Stomach (tissue), 9 donors: ENCODE results near the gene SOCS2. TPM values are rescaled to one million over a fixed set of nuclear protein-coding genes. Genes with fewer than 3 reads are reported as not detected.

Experiments
- DNase-seq, 2 donors: peaks; one replicate each; pipeline versions ENCODE4 v3.0.0 to v3.0.0-alpha.2; 2013 to 2019
- H3K27ac ChIP-seq, 5 donors: fragments of 200-600 bp in 4 of 5; sonication (generic) in 4 of 5; one replicate each; pipeline ENCODE4 v1.5.1; 2013 to 2019; ENCODE audit warnings: mild to moderate bottlenecking in 1 of 5, moderate library complexity in 1 of 5
- H3K27me3 ChIP-seq, 3 donors: fragments of 200-600 bp; sonication (generic); one replicate each; pipeline ENCODE4 v1.5.1; 2017 to 2019; ENCODE audit warnings: mixed run types in 1 of 3
- H3K36me3 ChIP-seq, 4 donors: fragments of 200-600 bp; sonication (generic); 1 replicate in 3 of 4; 2 replicates in 1 of 4; pipeline ENCODE4 v1.5.1; 2016 to 2019
- H3K4me1 ChIP-seq, 4 donors: fragments of 200-600 bp; sonication (generic); one replicate each; pipeline ENCODE4 v1.5.1; 2016 to 2019
- H3K4me3 ChIP-seq, 4 donors: fragments of 200-600 bp; sonication (generic) in 3 of 4; one replicate each; pipeline ENCODE4 v1.5.1; 2016 to 2019; ENCODE audit warnings: mild to moderate bottlenecking in 1 of 4
- H3K9me3 ChIP-seq, 4 donors: fragments of 200-600 bp; sonication (generic); one replicate each; pipeline ENCODE4 v1.5.1; 2016 to 2019
- EP300 ChIP-seq: sonication (generic); formaldehyde crosslinking; IDR thresholded peaks from one replicate; pipeline ENCODE4 v1.6.1; 2017; ENCODE audit warnings: antibody characterized with exemption
- POLR2A ChIP-seq, 4 donors: fragments of 450-650 bp; IDR thresholded peaks; one replicate each; pipeline ENCODE4 v1.6.1; 2016; ENCODE audit warnings: antibody characterized with exemption in 4 of 4, control low read depth in 2 of 4, mild to moderate bottlenecking in 1 of 4, moderate library complexity in 1 of 4
- POLR2AphosphoS5 ChIP-seq, 3 donors: sonication (generic); formaldehyde crosslinking; IDR thresholded peaks; one replicate each; pipeline ENCODE4 v1.6.1; 2016; ENCODE audit warnings: antibody characterized with exemption in 3 of 3
- WGBS, 5 donors: extraction: QIAGEN DNeasy Blood & Tissue Kit in 3 of 5; methylation state at CpG; one replicate each; pipeline versions ENCODE4 v1.1.5 to v1.1.7; 2013 to 2018; 5-methylcytosine and 5-hydroxymethylcytosine counted together
- intact Hi-C: fragments of 100-400 bp; cut with DNase I; formaldehyde crosslinking; loops from one replicate; pipeline ENCODE4 v1.15.1; 2023; ENCODE audit warnings: low total_unique reads
- polyA plus RNA-seq, 3 donors: library from polyadenylated mRNA; stranded (reverse); fragments of 200-250 nt; gene quantifications; one replicate each; pipeline ENCODE4 v1.2.3, GENCODE V29; 2013
- total RNA-seq, 5 donors: library from RNA; depleted of rRNA; stranded (reverse); fragments of >200 nt; gene quantifications; one replicate each; pipeline versions ENCODE4 v1.1.0 to v1.2.3, GENCODE V29; 2014 to 2016
- TF ChIP-seq, protein P1 (sequence below), 7 experiments: fragments of 450-650 bp in 4 of 7; fragments of 200-600 bp in 3 of 7; sonication (generic) in 3 of 7; IDR thresholded peaks; one replicate each; pipeline ENCODE4 v1.5.1; 2016 to 2019; ENCODE audit warnings: antibody characterized with exemption in 7 of 7, control low read depth in 2 of 7, mild to moderate bottlenecking in 1 of 7
- donor health status: healthy with polysubstance abuse.
- donor health status: Bipolar disorder and iron deficiency.
- donor health status: healthy.

The SOCS2 gene
- total and polyA plus RNA-seq, 8 donors, result 13.5 to 111 (median 50.1) TPM

DNA sequence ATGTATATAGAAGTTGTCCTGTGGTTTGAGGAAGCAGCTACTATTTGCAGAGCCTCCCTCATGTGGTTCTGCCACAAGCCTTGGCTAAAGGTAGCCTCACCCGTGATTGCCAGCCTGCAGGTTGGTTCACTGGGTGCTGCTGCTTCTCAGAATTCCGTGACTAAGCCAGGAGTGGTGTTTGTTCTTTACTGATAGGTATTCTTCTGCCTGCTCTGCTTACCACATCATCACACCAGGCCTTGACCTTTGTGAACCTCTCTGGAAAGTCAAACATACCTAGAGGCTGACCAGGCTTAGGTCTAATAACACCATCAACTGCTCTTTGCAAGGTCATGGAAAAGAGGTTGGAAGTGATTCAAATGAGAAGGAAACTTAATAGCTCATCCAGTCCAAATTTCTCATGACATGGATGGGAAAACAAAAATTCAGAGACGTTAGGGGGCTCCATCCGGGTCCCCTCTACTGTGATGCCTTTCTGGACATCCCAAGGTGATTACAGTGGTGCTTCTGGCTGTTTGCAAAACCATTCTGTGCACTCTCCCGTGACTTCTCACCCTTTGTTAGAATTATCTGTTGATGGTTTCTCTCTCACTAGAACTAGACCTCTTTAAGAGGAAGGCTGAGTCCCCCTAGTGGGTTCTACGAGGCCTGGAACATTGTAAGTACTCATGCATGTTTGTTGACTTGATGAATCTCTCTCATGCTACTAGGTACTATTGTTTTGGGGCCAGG, 8.5 kb upstream of the SOCS2 start:
- TF ChIP-seq POLR2AphosphoS5 (IDR thresholded peaks at IDR 0.05), result peak in 2 of 3 donors; percentile 78 to 85
- TF ChIP-seq, protein P1, sequence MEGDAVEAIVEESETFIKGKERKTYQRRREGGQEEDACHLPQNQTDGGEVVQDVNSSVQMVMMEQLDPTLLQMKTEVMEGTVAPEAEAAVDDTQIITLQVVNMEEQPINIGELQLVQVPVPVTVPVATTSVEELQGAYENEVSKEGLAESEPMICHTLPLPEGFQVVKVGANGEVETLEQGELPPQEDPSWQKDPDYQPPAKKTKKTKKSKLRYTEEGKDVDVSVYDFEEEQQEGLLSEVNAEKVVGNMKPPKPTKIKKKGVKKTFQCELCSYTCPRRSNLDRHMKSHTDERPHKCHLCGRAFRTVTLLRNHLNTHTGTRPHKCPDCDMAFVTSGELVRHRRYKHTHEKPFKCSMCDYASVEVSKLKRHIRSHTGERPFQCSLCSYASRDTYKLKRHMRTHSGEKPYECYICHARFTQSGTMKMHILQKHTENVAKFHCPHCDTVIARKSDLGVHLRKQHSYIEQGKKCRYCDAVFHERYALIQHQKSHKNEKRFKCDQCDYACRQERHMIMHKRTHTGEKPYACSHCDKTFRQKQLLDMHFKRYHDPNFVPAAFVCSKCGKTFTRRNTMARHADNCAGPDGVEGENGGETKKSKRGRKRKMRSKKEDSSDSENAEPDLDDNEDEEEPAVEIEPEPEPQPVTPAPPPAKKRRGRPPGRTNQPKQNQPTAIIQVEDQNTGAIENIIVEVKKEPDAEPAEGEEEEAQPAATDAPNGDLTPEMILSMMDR (IDR thresholded peaks at IDR 0.05), result no peak
- peaks cover 0 to 6% (median 2%) of the 10 kb centered on the region in 4 donors for H3K9me3 ChIP-seq
- H3K4me3 ChIP-seq, result no peak overlapping the region
- WGBS, 5 donors, result 36 to 61% (median 51%) methylated on average over 6 of the region's 6 CpGs
- peaks cover 0 to 8% (median 5%) of the 10 kb centered on the region in 4 donors for H3K4me1 ChIP-seq
- DNase-seq, result peak; percentile 53 to 80
- H3K36me3 ChIP-seq, result peaks cover 0 to 48% (median 17%) of the 10 kb centered on the region in 4 donors
- peak overlapping the region; percentile 16 to 68 (median 47) for H3K27ac ChIP-seq
- no peaks in the 10 kb centered on the region for H3K27me3 ChIP-seq
- intact Hi-C loops, result no loop called here

DNA sequence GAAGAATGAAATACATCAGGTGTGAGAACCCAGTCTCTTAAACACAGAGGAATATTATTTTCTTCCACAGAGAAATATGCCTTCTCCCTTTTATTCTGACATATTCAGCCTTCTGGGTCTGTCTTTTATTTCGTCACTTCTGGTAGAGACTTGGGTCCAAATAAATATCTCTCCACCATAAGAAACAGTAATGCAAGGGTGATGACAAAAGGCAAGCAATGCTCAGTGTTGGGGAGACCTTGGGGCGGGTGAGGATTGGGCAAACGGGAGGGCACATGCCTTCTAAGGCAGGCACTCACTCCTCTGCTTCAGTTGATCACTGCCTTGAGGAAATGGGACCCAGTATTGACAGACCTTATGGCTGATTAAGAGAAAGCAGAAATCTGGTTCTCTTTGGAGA, 6.7 kb upstream of the SOCS2 start:
- no peak for DNase-seq
- Histone ChIP-seq H3K27me3 (no peaks in the 10 kb centered on the region), H3K36me3 (peaks cover 0 to 44% (median 17%) of the 10 kb centered on the region in 4 donors), H3K4me1 (peaks cover 0 to 14% (median 11%) of the 10 kb centered on the region in 4 donors), H3K4me3 (no peak overlapping the region), H3K27ac (no peak overlapping the region), H3K9me3 (peaks cover 0 to 3% (median 0%) of the 10 kb centered on the region in 4 donors)
- TF ChIP-seq POLR2AphosphoS5 (IDR thresholded peaks at IDR 0.05), result no peak
- TF ChIP-seq, protein P1 (IDR thresholded peaks at IDR 0.05), result no peak
- no peak for TF ChIP-seq POLR2A (IDR thresholded peaks at IDR 0.05)
- no peak for TF ChIP-seq EP300
- 93 to 98% (median 95%) methylated on average over 3 of the region's 3 CpGs for WGBS, 5 donors
- intact Hi-C loops, result loop anchor here (5.0 kb wide), 2 partner anchors 63 to 537 kb away; no protein-coding TSS in a partner anchor

DNA sequence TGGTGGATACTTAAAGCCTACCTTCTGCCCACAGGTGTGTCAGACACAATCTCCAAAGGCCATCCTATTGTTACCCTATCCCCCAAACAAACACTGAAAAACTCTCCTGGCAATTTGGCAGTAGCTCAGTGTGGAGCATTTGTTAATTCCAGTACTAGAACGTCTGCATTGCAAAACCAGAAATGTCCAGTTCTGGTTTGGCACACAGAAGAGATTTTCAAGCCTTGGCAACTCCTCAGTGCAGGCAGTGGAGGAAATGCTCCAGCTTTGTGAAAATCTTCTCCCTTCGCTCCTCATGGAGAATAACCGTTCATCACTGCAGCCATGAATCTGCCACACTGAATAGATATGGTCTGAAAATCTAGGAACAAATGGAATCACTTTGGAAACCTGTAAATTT, 5.3 kb upstream of the SOCS2 start:
- TF ChIP-seq POLR2A (IDR thresholded peaks at IDR 0.05), result no peak
- no peak for TF ChIP-seq EP300
- no peak for TF ChIP-seq POLR2AphosphoS5 (IDR thresholded peaks at IDR 0.05)
- TF ChIP-seq, protein P1 (IDR thresholded peaks at IDR 0.05), result no peak
- intact Hi-C loops, result loop anchor here (5.0 kb wide), 2 partner anchors 65 to 535 kb away; no protein-coding TSS in a partner anchor
- Histone ChIP-seq H3K9me3 (no peaks in the 10 kb centered on the region), H3K4me3 (no peak overlapping the region), H3K4me1 (peaks cover 0 to 18% (median 13%) of the 10 kb centered on the region in 4 donors), H3K27me3 (peaks cover 0 to 8% (median 0%) of the 10 kb centered on the region in 3 donors), H3K36me3 (peaks cover 0 to 34% (median 17%) of the 10 kb centered on the region in 4 donors), H3K27ac (no peak overlapping the region)
- 54 to 65% (median 60%) methylated on average over 3 of the region's 3 CpGs for WGBS, 5 donors
- DNase-seq, result no peak

DNA sequence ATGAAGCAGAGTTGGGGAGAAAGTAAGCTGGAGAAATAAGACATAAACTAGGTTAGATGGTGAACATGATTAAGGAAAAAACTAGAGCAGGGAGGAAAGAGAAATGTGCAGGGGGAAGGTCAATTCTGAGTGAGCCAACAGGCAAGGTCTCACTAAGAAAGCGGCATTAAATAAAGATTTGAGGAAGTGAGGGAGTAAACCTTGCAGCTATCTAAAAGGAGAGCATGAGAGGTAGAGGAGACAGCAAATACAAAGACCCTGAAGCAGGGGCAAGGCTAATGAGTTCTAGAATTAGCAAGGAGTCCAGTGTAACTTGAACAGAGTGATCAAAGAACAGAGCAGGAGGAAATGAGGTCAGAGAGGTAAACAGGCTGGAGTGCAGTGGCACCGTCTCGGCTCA, 4.4 kb upstream of the SOCS2 start:
- intact Hi-C loops, result loop anchor here (5.0 kb wide), 2 partner anchors 66 to 534 kb away; no protein-coding TSS in a partner anchor
- DNase-seq, result no peak
- H3K4me3 ChIP-seq, result no peak overlapping the region
- no peaks in the 10 kb centered on the region for H3K9me3 ChIP-seq
- no peak overlapping the region for H3K27ac ChIP-seq
- peaks cover 0 to 17% (median 0%) of the 10 kb centered on the region in 3 donors for H3K27me3 ChIP-seq
- 72 to 87% (median 81%) methylated on average over 3 of the region's 3 CpGs for WGBS, 5 donors
- H3K4me1 ChIP-seq, result peaks cover 0 to 28% (median 22%) of the 10 kb centered on the region in 4 donors
- TF ChIP-seq, protein P1 (IDR thresholded peaks at IDR 0.05), result no peak
- no peak for TF ChIP-seq POLR2A (IDR thresholded peaks at IDR 0.05)
- peaks cover 0 to 34% (median 17%) of the 10 kb centered on the region in 4 donors for H3K36me3 ChIP-seq
